CD4-positive, CD25-positive, alpha-beta regulatory T cell (primary cell): Measurements from ENCODE around the gene KLF3. TPM values are rescaled to one million over a fixed set of nuclear protein-coding genes. Genes with fewer than 3 reads are reported as not detected.

ENCODE experiments used
- ATAC-seq, 2 donors: fragments of 150-1000 bp; cut with Tn5 transposase; one replicate each; pipeline ENCODE4 v1.10.0; 2021; ENCODE audit warnings: low read depth in 2 of 2, moderate number of reproducible peaks in 2 of 2, moderate library complexity in 1 of 2
- DNase-seq, 3 donors: peaks; one replicate each; pipeline versions ENCODE4 v3.0.0 to v3.0.0-alpha.2; 2012 to 2022; ENCODE audit warnings: mixed read lengths in 1 of 3
- H3K27ac ChIP-seq: one replicate; pipeline ENCODE4 v1.7.0; 2013; ENCODE audit warnings: mild to moderate bottlenecking, low read length; ENCODE audit not compliant: insufficient read depth, poor library complexity, severe bottlenecking
- H3K27me3 ChIP-seq: one replicate; pipeline ENCODE4 v1.7.0; 2013; ENCODE audit warnings: low read length; ENCODE audit not compliant: control insufficient read depth, insufficient read depth
- H3K36me3 ChIP-seq: one replicate; pipeline ENCODE4 v1.7.0; 2013; ENCODE audit warnings: mild to moderate bottlenecking, low read length, moderate library complexity; ENCODE audit not compliant: control insufficient read depth, insufficient read depth
- H3K4me1 ChIP-seq: 2 replicates; pipeline ENCODE4 v1.7.0; 2013; ENCODE audit warnings: mild to moderate bottlenecking, low read length; ENCODE audit not compliant: insufficient read depth, control insufficient read depth, poor library complexity, severe bottlenecking
- H3K4me3 ChIP-seq: one replicate; pipeline ENCODE4 v1.7.0; 2013; ENCODE audit warnings: low read depth, mild to moderate bottlenecking, low read length, moderate library complexity
- H3K9me3 ChIP-seq, 2 experiments: 1 replicate in 1 of 2; 2 replicates in 1 of 2; pipeline ENCODE4 v1.7.0; 2013; ENCODE audit warnings: low read length in 2 of 2, mild to moderate bottlenecking in 1 of 2, moderate library complexity in 1 of 2; ENCODE audit not compliant: control insufficient read depth in 2 of 2
- H3K27ac Mint-ChIP-seq, 3 donors: one replicate each; pipeline ENCODE4 v1.8.0; 2020 to 2022; ENCODE audit warnings: mild to moderate bottlenecking in 3 of 3, mixed read lengths in 3 of 3, moderate library complexity in 2 of 3
- H3K27me3 Mint-ChIP-seq: one replicate; pipeline ENCODE4 v1.8.0; 2022; ENCODE audit warnings: mild to moderate bottlenecking, mixed read lengths
- H3K36me3 Mint-ChIP-seq: one replicate; pipeline ENCODE4 v1.8.0; 2020; ENCODE audit warnings: mixed read lengths
- H3K4me1 Mint-ChIP-seq, 4 donors: one replicate each; pipeline ENCODE4 v1.8.0; 2020 to 2022; ENCODE audit warnings: mixed read lengths in 4 of 4, mild to moderate bottlenecking in 1 of 4
- H3K4me3 Mint-ChIP-seq, 4 donors: one replicate each; pipeline ENCODE4 v1.8.0; 2020 to 2022; ENCODE audit warnings: mild to moderate bottlenecking in 4 of 4, mixed read lengths in 4 of 4, moderate library complexity in 3 of 4
- H3K9me3 Mint-ChIP-seq, 7 donors: one replicate each; pipeline ENCODE4 v1.8.0; 2020 to 2022; ENCODE audit warnings: mixed read lengths in 7 of 7, mild to moderate bottlenecking in 3 of 7, moderate library complexity in 2 of 7
- polyA plus RNA-seq, 4 donors: library from polyadenylated mRNA; unstranded; fragments of 300-500 nt; fragmentation: Illumina TruSeq; gene quantifications; one replicate each; pipeline ENCODE4 v1.2.3, GENCODE V29; 2021
- total RNA-seq: library from RNA; stranded (reverse); gene quantifications from one replicate; pipeline ENCODE4 v1.2.3, GENCODE V29; 2022

Gene KLF3
- total and polyA plus RNA-seq, 5 donors from 2014 or later, result 74.9 to 126 (median 87.0) TPM

DNA sequence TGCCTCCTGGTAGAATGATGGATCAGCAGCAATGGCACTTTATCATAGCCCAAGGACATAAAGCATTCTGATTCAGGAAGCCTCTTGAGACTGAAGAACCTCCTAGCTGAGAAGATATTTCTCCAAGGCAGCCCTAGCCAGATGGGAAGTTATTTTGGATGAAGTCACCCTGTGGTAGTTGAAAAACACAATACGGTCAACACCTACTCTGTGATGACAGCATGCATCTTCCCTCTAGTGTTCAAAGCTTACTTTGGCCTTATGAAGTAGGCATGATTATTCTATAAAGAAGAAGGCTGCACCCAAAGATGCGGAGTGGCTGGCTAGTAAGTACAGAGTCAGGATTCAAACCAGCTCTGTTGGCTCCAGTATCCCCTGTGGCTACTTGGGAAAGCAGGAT, 70.9 kb downstream of the KLF3 start:
- Mint-ChIP-seq H3K4me3 (no peak overlapping the region), H3K27me3 (peaks cover 5% of the 10 kb centered on the region), H3K9me3 (peaks cover 0 to 9% (median 0%) of the 10 kb centered on the region in 7 donors), H3K27ac (no peak overlapping the region), H3K36me3 (no peaks in the 10 kb centered on the region), H3K4me1 (peaks cover 0 to 11% (median 8%) of the 10 kb centered on the region in 4 donors)
- Histone ChIP-seq H3K36me3 (no peaks in the 10 kb centered on the region), H3K27ac (no peak overlapping the region), H3K9me3 (no peaks in the 10 kb centered on the region), H3K4me3 (no peak overlapping the region), H3K4me1 (peaks cover 10% of the 10 kb centered on the region), H3K27me3 (no peaks in the 10 kb centered on the region)
- ATAC-seq (no peak), DNase-seq (no peak)

DNA sequence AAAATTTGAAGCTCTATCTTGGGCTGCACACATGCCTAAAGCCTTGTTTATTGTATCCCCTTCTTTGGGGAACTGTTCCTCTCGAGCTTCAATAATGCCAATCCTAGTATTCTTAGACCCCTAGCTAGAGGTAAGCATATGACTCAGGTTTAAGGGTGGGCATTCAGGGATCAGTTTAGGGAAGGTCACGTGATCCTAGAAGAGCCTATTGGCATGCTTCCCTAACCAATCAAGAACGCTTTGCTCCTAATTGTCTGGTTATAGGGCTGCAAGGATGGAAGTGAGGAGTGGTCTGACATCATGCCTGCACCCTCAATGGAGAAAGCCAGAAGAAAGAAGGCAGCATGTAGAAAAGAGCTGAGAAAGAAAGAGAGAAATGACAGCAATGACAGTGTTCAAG, 71.9 kb downstream of the KLF3 start:
- Mint-ChIP-seq H3K27ac (no peak overlapping the region), H3K27me3 (peaks cover 5% of the 10 kb centered on the region), H3K9me3 (peaks cover 0 to 9% (median 0%) of the 10 kb centered on the region in 7 donors), H3K4me1 (peaks cover 0 to 6% (median 4%) of the 10 kb centered on the region in 4 donors), H3K36me3 (no peaks in the 10 kb centered on the region), H3K4me3 (no peak overlapping the region)
- Histone ChIP-seq H3K4me1 (peaks cover 6% of the 10 kb centered on the region), H3K27me3 (no peaks in the 10 kb centered on the region), H3K4me3 (no peak overlapping the region), H3K9me3 (no peaks in the 10 kb centered on the region), H3K27ac (no peak overlapping the region), H3K36me3 (no peaks in the 10 kb centered on the region)
- no peak for DNase-seq
- no peak for ATAC-seq

- peaks cover 6% of the 10 kb centered on the region for H3K27me3 ChIP-seq
- H3K9me3 ChIP-seq, result peaks cover 0 to 3% of the 10 kb centered on the region in 2 experiments
- no peak overlapping the region for H3K4me3 ChIP-seq
- DNase-seq (no peak), ATAC-seq (no peak)
- no peaks in the 10 kb centered on the region for H3K4me1 ChIP-seq
- Mint-ChIP-seq H3K4me3 (no peak overlapping the region), H3K27ac (no peak overlapping the region), H3K36me3 (no peaks in the 10 kb centered on the region), H3K4me1 (no peaks in the 10 kb centered on the region), H3K9me3 (peaks cover 0 to 9% (median 0%) of the 10 kb centered on the region in 7 donors), H3K27me3 (peaks cover 7% of the 10 kb centered on the region)
- H3K36me3 ChIP-seq, result no peaks in the 10 kb centered on the region
- H3K27ac ChIP-seq, result no peak overlapping the region
These were observed 75.2 kb downstream of the KLF3 start for GRCh38 chr4:38738940-38739803.

GRCh38 chr4:38740303-38740702, 76.3 kb downstream of the KLF3 start:
- H3K4me3 ChIP-seq, result no peak overlapping the region
- peaks cover 0 to 3% of the 10 kb centered on the region in 2 experiments for H3K9me3 ChIP-seq
- Mint-ChIP-seq H3K4me3 (no peak overlapping the region), H3K27ac (no peak overlapping the region), H3K36me3 (no peaks in the 10 kb centered on the region), H3K27me3 (peaks cover 13% of the 10 kb centered on the region), H3K9me3 (peaks cover 0 to 9% (median 0%) of the 10 kb centered on the region in 7 donors), H3K4me1 (no peaks in the 10 kb centered on the region)
- H3K27me3 ChIP-seq, result peaks cover 6% of the 10 kb centered on the region
- ATAC-seq (no peak), DNase-seq (no peak)
- no peak overlapping the region for H3K27ac ChIP-seq
- no peaks in the 10 kb centered on the region for H3K4me1 ChIP-seq
- H3K36me3 ChIP-seq, result no peaks in the 10 kb centered on the region

DNA sequence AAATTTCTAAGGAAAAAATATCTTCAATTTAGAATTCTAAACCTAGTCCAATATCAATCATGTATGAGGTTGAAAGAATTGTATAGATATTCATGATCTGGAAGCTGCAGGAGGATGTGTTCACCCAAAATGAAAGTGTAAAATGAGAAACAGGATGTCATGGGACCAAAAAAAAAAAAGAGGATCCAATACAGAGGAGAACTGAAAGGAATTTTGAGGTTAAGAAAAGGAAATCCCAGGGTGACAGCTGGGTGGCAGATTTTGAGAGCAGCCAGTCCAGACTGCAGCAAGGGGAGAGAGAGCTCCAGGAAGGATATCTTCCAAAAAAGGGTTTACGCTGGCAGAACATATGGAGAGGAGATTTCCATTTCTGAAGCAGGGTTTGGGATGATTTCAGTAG, 79.9 kb downstream of the KLF3 start:
- ATAC-seq, result no peak
- Histone ChIP-seq H3K36me3 (no peaks in the 10 kb centered on the region), H3K27me3 (peaks cover 6% of the 10 kb centered on the region), H3K9me3 (peaks cover 7 to 17% of the 10 kb centered on the region in 2 experiments), H3K4me1 (no peaks in the 10 kb centered on the region), H3K4me3 (no peak overlapping the region), H3K27ac (no peak overlapping the region)
- Mint-ChIP-seq H3K27ac (no peak overlapping the region), H3K36me3 (peaks cover 13% of the 10 kb centered on the region), H3K4me3 (no peak overlapping the region), H3K4me1 (no peaks in the 10 kb centered on the region), H3K9me3 (peaks cover 0 to 16% (median 6%) of the 10 kb centered on the region in 7 donors), H3K27me3 (peaks cover 24% of the 10 kb centered on the region)
- DNase-seq, result no peak

GRCh38 chr4:38745881-38746280, 81.9 kb downstream of the KLF3 start:
- peaks cover 0 to 18% (median 6%) of the 10 kb centered on the region in 7 donors for H3K9me3 Mint-ChIP-seq
- H3K4me3 Mint-ChIP-seq, result no peak overlapping the region
- no peak overlapping the region for H3K27ac Mint-ChIP-seq
- H3K4me3 ChIP-seq, result no peak overlapping the region
- no peaks in the 10 kb centered on the region for H3K4me1 Mint-ChIP-seq
- H3K9me3 ChIP-seq, result peaks cover 7 to 17% of the 10 kb centered on the region in 2 experiments
- peaks cover 13% of the 10 kb centered on the region for H3K36me3 Mint-ChIP-seq
- H3K36me3 ChIP-seq, result no peaks in the 10 kb centered on the region
- ATAC-seq (no peak), DNase-seq (no peak)
- peaks cover 24% of the 10 kb centered on the region for H3K27me3 Mint-ChIP-seq
- H3K27me3 ChIP-seq, result peaks cover 6% of the 10 kb centered on the region
- H3K27ac ChIP-seq, result no peak overlapping the region
- no peaks in the 10 kb centered on the region for H3K4me1 ChIP-seq

DNA sequence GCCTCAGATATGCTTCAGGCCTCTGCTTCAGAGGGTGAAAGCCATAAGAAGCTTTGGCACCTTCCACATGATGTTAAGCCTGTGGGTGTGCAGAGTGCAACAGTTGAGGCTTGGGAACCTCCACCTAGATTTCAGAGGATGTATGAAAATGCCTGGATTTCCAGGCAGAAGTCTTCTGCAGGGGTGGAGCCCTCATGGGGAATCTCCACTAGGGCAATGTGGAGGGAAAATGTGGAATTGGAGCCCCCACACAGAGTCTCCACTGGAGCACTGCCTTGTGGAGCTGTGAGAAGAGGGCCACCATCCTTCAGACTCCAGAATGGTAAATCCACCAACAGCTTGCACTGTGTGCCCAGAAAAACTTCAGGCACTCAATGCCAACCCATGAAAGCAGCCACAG, 83.6 kb downstream of the KLF3 start:
- H3K4me1 ChIP-seq, result peaks cover 4% of the 10 kb centered on the region

More for the DNA sequence above, 83.6 kb downstream of the KLF3 start:
- peaks cover 0 to 6% (median 4%) of the 10 kb centered on the region in 4 donors for H3K4me1 Mint-ChIP-seq
- Histone ChIP-seq H3K27ac (no peak overlapping the region), H3K9me3 (peaks cover 4 to 17% of the 10 kb centered on the region in 2 experiments), H3K4me3 (no peak overlapping the region), H3K27me3 (peaks cover under 1% of the 10 kb centered on the region), H3K36me3 (no peaks in the 10 kb centered on the region)
- H3K36me3 Mint-ChIP-seq, result peaks cover 13% of the 10 kb centered on the region
- ATAC-seq (no peak), DNase-seq (no peak)
- H3K9me3 Mint-ChIP-seq, result peaks cover 0 to 18% (median 6%) of the 10 kb centered on the region in 7 donors
- H3K4me3 Mint-ChIP-seq, result no peak overlapping the region
- H3K27ac Mint-ChIP-seq, result no peak overlapping the region
- H3K27me3 Mint-ChIP-seq, result peaks cover 20% of the 10 kb centered on the region
